Adipocyte (in vitro differentiated cells): Measurements from ENCODE around the gene METTL8.
"Not testable (repeated sequence)": the region's sequence is repeated elsewhere in the genome, so short reads cannot be mapped to it uniquely, and the experiment has no call there.

ENCODE experiments used
- DNase-seq: peaks from one replicate; pipeline ENCODE4 v3.0.0-alpha.2; 2015; ENCODE audit warnings: low read depth
- H3K27me3 ChIP-seq: replicated peaks from 2 replicates; pipeline ENCODE4 v1.7.0; 2013; ENCODE audit warnings: mild to moderate bottlenecking, low read length, moderate library complexity; ENCODE audit not compliant: control insufficient read depth, insufficient read depth
- H3K36me3 ChIP-seq: 2 replicates; pipeline ENCODE4 v1.7.0; 2013; ENCODE audit warnings: low read length, mild to moderate bottlenecking, moderate library complexity; ENCODE audit not compliant: control insufficient read depth, insufficient read depth, severe bottlenecking
- H3K4me1 ChIP-seq: 2 replicates; pipeline ENCODE4 v1.7.0; 2013; ENCODE audit warnings: mild to moderate bottlenecking, low read length, moderate library complexity; ENCODE audit not compliant: control insufficient read depth, insufficient read depth
- H3K4me3 ChIP-seq: 2 replicates; pipeline ENCODE4 v1.7.0; 2013; ENCODE audit warnings: mild to moderate bottlenecking, low read length, moderate library complexity
- H3K9ac ChIP-seq: 2 replicates; pipeline ENCODE4 v1.7.0; 2013; ENCODE audit warnings: mild to moderate bottlenecking, low read length, moderate library complexity
- H3K9me3 ChIP-seq: 2 replicates; pipeline ENCODE4 v1.7.0; 2013; ENCODE audit warnings: mild to moderate bottlenecking, low read length, moderate library complexity; ENCODE audit not compliant: control insufficient read depth

METTL8 gene

DNA sequence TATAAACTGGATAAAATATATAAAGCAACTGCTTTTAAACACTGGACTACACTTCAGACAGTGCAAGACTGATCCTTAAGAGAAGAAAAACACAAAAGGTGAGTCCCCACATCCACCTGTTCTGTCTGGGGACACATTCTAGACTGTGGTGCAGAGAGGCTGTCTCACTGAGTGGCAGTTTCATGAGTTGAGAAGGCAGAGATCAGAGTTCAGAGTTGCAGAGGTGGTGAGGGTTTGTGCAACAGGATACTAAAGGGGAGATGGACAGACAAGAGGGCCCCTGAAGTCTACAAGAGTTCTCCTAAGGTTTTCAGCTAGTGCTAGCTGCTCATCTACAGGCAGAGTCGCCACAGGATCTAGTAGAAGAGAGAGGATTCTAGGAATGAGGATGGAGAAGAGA lies 68.0 kb downstream of the METTL8 start:
- no peaks in the 10 kb centered on the region for H3K36me3 ChIP-seq
- no peaks in the 10 kb centered on the region for H3K27me3 ChIP-seq
- no peaks in the 10 kb centered on the region for H3K4me1 ChIP-seq
- no peak overlapping the region for H3K9ac ChIP-seq
- no peak for DNase-seq
- H3K4me3 ChIP-seq: no peak overlapping the region
- H3K9me3 ChIP-seq: no peaks in the 10 kb centered on the region

GRCh38 chr2:171365232-171365631 lies 68.6 kb downstream of the METTL8 start:
- no peak overlapping the region for H3K4me3 ChIP-seq

DNA sequence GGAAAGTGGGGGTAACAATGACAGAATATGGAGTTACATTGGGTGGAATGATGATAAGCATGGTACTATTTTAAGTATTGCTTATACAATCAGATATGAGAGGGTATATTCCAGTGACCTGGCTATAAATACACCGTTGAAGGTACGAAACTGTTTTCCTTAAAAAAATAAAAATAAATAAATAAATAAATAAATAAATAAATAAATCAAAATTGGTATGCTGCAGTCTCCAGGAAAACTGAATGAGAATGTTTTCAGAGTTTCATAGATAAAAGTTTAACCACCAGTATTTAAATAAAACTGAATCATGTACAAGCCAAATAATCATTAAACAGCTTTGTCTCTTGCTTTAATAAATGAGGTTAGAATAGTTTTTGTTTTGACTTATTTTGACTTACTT lies 71.4 kb downstream of the METTL8 start:
- no peaks in the 10 kb centered on the region for H3K9me3 ChIP-seq
- no peaks in the 10 kb centered on the region for H3K27me3 ChIP-seq
- no peak overlapping the region for H3K4me3 ChIP-seq
- H3K4me1 ChIP-seq: no peaks in the 10 kb centered on the region
- DNase-seq: no peak
- no peak overlapping the region for H3K9ac ChIP-seq
- H3K36me3 ChIP-seq: no peaks in the 10 kb centered on the region

More at GRCh38 chr2:171365232-171365631, 68.6 kb downstream of the METTL8 start:
- Histone ChIP-seq H3K36me3 (no peaks in the 10 kb centered on the region), H3K4me1 (no peaks in the 10 kb centered on the region), H3K27me3 (no peaks in the 10 kb centered on the region), H3K9me3 (no peaks in the 10 kb centered on the region), H3K9ac (no peak overlapping the region)
- no peak for DNase-seq

- Histone ChIP-seq H3K27me3 (no peaks in the 10 kb centered on the region), H3K36me3 (no peaks in the 10 kb centered on the region)
- DNase-seq: no peak
Measured at GRCh38 chr2:171360905-171361304, 72.9 kb downstream of the METTL8 start.

DNA sequence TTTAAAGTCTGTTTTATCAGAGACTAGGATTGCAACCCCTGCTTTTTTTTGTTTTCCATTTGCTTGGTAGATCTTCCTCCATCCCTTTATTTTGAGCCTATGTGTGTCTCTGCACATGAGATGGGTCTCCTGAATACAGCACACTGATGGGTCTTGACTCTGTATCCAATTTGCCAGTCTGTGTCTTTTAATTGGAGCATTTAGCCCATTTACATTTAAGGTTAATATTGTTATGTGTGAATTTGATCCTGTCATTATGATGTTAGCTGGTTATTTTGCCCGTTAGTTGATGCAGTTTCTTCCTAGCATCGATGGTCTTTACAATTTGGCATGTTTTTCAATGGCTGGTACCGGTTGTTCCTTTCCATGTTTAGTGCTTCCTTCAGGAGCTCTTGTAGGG lies 80.0 kb downstream of the METTL8 start:
- H3K9ac ChIP-seq, DNase-seq, H3K4me3 ChIP-seq, H3K27me3 ChIP-seq, H3K4me1 ChIP-seq, H3K36me3 ChIP-seq, H3K9me3 ChIP-seq: not testable (repeated sequence)

More at GRCh38 chr2:171360905-171361304, 72.9 kb downstream of the METTL8 start:
- Histone ChIP-seq H3K9ac (no peak overlapping the region), H3K4me1 (no peaks in the 10 kb centered on the region), H3K9me3 (no peaks in the 10 kb centered on the region), H3K4me3 (no peak overlapping the region)

DNA sequence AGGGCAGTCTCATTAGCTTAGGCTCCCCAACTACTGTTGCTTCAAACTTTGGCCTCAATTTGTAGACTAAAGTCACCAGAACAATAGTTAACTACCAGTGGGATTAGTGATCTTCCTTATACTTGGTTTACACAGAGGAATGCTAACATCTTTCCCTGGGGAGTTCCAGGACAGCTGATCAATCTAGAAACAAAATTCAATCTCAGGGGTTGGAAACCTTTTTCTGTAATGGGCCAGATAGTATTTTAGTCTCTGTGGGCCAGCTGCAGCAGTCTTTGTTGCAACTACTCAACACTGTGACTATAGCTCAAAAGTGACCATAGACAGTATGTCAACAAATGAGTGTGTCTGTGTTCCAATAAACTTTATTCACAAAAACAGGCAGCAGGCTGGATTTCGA lies 85.7 kb downstream of the METTL8 start:
- no peaks in the 10 kb centered on the region for H3K9me3 ChIP-seq
- peaks cover 15% of the 10 kb centered on the region for H3K4me1 ChIP-seq
- no peak for DNase-seq
- H3K4me3 ChIP-seq: no peak overlapping the region
- no peaks in the 10 kb centered on the region for H3K36me3 ChIP-seq
- H3K9ac ChIP-seq: no peak overlapping the region
- H3K27me3 ChIP-seq: no peaks in the 10 kb centered on the region

DNA sequence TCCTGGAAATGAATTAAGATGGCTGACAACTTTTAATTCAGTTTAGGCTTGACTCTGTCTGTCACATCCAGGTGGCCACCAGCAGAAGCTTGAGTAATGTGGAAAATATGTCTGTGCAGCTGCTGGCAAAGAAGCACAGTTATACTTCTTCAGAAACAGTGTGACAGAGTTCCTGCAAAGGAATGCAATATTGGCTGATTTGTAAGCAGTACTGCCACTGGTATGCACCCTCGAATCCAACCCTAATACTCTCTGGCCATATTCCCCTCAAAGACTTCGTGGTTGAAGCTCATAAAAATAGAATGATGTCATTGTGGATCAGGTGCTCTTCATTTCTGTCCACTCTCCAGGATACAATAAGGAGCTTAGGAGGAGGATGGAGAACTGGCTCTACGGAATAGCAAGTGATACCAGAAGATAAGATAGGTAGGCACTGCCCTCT lies 86.2 kb downstream of the METTL8 start:
- H3K4me3 ChIP-seq: no peak overlapping the region
- DNase-seq: peak; percentile 74

GRCh38 chr2:171346723-171347557 lies 86.8 kb downstream of the METTL8 start:
- no peak overlapping the region for H3K9ac ChIP-seq
- no peak for DNase-seq
- no peaks in the 10 kb centered on the region for H3K27me3 ChIP-seq
- no peaks in the 10 kb centered on the region for H3K36me3 ChIP-seq
- no peak overlapping the region for H3K4me3 ChIP-seq
- no peaks in the 10 kb centered on the region for H3K9me3 ChIP-seq
- peaks cover 15% of the 10 kb centered on the region for H3K4me1 ChIP-seq

More for the DNA sequence above, 86.2 kb downstream of the METTL8 start:
- Histone ChIP-seq H3K9ac (no peak overlapping the region), H3K36me3 (no peaks in the 10 kb centered on the region), H3K27me3 (no peaks in the 10 kb centered on the region), H3K9me3 (no peaks in the 10 kb centered on the region), H3K4me1 (peaks cover 15% of the 10 kb centered on the region)

GRCh38 chr2:171345971-171346722 lies 87.6 kb downstream of the METTL8 start:
- no peaks in the 10 kb centered on the region for H3K27me3 ChIP-seq
- no peaks in the 10 kb centered on the region for H3K36me3 ChIP-seq
- DNase-seq: no peak
- H3K4me3 ChIP-seq: no peak overlapping the region
- no peak overlapping the region for H3K9ac ChIP-seq
- no peaks in the 10 kb centered on the region for H3K9me3 ChIP-seq
- peaks cover 15% of the 10 kb centered on the region for H3K4me1 ChIP-seq

- Histone ChIP-seq H3K9me3 (no peaks in the 10 kb centered on the region), H3K27me3 (no peaks in the 10 kb centered on the region), H3K4me1 (peaks cover 15% of the 10 kb centered on the region), H3K9ac (no peak overlapping the region), H3K36me3 (no peaks in the 10 kb centered on the region), H3K4me3 (no peak overlapping the region)
- DNase-seq: no peak
Measured at GRCh38 chr2:171344182-171344581, 89.6 kb downstream of the METTL8 start.

DNA sequence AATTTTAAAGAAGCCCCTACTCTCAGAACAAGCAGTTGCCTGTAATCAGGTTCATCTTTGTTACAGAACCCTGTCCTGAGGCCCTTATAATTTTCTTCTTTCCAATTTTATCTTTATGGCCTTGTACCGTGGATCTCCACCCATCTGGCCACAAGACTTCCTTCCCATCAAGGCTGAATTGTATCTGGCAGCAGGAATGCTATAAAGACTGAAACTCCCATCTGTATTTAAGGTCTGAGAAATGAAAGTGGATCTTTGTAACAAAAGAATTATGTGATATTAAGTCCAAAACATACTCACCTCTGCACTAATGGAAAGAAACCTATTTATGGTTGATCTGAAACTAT lies 91.8 kb downstream of the METTL8 start:
- DNase-seq: peak; percentile 56
- H3K36me3 ChIP-seq: no peaks in the 10 kb centered on the region
- no peak overlapping the region for H3K4me3 ChIP-seq
- no peaks in the 10 kb centered on the region for H3K9me3 ChIP-seq
- peaks cover 2% of the 10 kb centered on the region for H3K4me1 ChIP-seq
- H3K27me3 ChIP-seq: no peaks in the 10 kb centered on the region
- no peak overlapping the region for H3K9ac ChIP-seq
